HG03521 (cell line): ENCODE measurements around the gene SERINC3.

Experiments used
- ATAC-seq: cut with Tn5 transposase; IDR thresholded peaks from one replicate; pipeline ENCODE4 v1.9.1; 2021; ENCODE audit warnings: mild to moderate bottlenecking, moderate library complexity; ENCODE audit not compliant: unreplicated experiment

Gene SERINC3

GRCh38 chr20:44467289-44467883 lies 54.5 kb downstream of the SERINC3 start:
- no peak for ATAC-seq

DNA sequence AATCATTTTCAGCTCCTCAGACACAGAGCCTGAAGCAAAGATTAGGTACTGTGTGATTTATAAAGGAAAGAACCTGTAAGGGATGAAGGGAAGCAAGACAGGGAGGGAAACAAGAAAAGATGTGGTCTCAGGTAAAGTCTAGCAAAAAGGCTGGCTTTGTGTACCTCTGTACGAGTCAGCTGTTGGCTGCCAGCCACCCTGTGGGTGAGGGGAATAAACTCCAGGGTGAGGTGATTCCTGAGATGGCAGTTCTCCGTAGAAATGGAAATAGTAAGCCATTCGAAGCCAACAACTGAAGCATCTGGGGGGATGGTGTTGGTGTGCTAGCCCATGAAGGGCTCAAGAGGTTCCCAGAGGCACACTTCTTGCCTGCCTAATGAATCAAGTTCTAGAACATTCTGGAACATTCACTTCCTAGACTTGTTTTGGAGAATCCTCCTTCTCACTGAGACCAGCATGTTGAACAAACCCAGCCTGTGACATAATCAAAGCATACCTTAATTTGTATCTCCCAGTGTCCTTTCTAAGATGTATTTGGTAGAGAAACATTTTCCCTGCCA lies 56.8 kb downstream of the SERINC3 start:
- no peak for ATAC-seq

GRCh38 chr20:44464514-44464913 lies 57.4 kb downstream of the SERINC3 start:
- no peak for ATAC-seq

GRCh38 chr20:44463466-44463865 lies 58.4 kb downstream of the SERINC3 start:
- ATAC-seq: no peak

DNA sequence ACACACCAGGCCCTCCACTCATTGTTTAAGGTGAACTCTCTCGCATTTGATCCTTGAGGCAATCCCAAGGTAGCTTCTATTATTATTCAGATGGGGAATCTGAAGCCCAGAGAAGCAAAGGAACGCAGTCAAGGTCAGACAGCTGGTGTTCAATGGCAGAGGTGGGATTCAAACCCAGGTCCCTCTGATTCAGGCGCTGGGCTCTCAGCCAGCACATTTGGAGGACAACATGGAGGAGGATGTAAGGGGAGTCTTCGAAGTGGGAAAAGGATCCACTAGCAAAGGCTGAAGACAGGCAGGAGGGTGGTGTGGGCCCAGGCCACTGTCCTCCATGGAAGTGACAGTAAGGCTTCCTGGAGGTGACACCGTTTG lies 60.1 kb downstream of the SERINC3 start:
- ATAC-seq: no peak

GRCh38 chr20:44461142-44461802 lies 60.6 kb downstream of the SERINC3 start:
- no peak for ATAC-seq

- no peak for ATAC-seq
These were observed 61.1 kb downstream of the SERINC3 start for GRCh38 chr20:44460795-44461141.

- no peak for ATAC-seq
These were observed 62.6 kb downstream of the SERINC3 start for GRCh38 chr20:44459271-44459670.

- ATAC-seq: no peak
These were observed 64.9 kb downstream of the SERINC3 start for GRCh38 chr20:44457016-44457415.

DNA sequence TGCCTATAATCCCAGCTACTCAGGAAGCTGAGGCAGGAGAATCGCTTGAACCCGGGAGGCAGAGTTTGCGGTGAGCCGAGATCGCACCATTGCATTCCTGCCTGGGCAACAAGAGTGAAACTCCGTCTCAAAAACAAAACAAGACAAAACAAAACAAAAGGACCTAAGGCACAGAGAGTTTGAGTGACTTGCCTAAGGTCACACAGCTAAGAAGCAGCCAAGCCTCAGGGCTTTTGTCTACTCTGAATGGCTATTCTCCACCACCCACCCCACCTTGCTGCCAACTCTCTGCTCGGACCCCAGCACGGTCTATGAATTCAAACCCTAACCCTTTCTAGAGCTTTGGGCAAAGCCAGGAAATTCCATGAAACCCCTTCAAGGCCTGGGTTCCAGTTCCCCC lies 65.3 kb downstream of the SERINC3 start:
- ATAC-seq: no peak

DNA sequence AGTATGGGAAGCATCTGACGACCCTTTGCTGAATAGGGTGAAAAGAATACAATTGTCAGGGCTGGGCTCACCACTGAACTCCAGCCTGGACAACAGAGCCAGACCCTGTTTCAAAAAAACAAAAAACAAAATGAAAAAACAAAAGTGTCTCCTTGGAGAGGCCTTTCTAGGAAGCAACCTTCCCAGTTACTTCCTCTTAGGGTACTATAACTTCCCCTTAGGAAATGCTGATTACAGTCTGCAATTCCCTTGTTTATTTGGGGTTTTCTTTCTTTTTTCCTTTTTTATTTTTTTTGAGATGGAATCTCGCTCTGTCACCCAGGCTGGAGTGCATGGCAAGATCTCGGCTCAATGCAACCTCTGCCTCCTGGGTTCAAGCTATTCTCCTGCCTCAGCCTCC lies 66.7 kb downstream of the SERINC3 start:
- ATAC-seq: no peak

DNA sequence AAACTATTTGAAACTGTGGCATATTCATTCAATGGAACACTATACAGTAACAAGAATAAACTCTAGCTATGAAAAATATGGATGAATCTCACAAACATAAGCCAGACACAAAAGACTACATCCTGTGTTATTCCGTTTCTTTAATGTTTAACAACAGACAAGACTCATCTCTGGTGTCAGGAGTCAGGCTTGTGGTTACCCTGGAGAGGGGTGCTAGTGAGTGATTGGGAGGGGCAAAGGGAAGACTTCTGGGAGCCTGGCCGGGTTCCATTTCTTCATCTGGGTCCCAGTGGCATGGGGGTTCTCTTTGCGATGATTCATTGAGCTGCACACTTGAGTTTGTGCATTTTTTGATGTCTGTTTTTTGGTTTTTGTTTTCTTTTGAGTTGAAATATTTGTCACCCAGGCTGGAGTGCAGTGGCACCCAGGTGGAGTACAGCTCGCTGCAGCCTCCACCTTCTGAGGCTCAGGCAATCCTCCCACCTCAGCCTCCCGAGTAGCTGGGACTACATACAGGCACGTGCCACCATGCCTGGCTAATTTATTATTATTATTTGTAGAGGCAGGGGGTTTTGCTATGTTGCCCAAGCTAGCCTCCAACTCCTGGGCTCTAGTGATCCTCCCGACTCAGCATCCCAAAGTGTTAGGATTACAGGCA lies 67.4 kb downstream of the SERINC3 start:
- no peak for ATAC-seq

- no peak for ATAC-seq
These were observed 70.9 kb downstream of the SERINC3 start for GRCh38 chr20:44450903-44451450.

- no peak for ATAC-seq
These were observed 71.5 kb downstream of the SERINC3 start for GRCh38 chr20:44450281-44450889.

- ATAC-seq: no peak
These were observed 72.0 kb downstream of the SERINC3 start for GRCh38 chr20:44449864-44450263.

DNA sequence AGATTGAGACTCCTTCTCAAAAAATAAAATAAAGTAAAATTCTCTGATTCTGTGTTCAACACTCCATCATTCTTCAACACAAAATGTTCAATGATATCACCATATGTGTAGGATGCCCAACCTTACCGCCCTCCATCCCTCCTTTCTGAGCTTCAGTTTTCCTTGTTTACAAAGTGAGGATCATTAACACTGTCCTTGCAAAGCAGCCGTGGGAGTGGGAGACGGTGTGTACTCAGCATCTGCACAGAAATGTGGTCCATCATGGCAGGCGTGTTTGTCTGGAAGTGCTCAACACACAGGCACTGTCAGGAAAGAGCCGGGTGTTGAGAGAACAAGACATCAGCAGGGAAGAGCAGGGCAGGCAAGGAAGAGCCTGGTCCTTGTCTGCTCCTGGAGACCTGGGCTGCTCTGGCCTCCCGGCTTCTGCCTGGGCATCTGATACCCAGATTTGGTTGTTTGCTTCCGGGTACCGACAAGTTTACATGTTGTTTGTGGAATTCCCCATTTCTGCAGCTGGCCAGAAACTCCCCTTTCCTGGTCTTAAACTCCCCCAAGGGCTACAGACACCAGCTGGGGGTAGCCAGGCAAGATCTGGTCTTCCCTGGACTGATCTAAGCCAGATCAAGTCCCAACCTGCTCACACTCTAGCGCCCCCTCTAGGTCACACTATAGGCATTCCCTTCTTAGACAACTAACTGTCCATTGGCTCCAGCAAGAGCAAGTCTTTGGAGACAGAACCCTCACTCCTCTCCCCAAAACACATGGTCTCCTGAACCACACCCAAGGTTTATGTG lies 72.9 kb downstream of the SERINC3 start:
- ATAC-seq: no peak

DNA sequence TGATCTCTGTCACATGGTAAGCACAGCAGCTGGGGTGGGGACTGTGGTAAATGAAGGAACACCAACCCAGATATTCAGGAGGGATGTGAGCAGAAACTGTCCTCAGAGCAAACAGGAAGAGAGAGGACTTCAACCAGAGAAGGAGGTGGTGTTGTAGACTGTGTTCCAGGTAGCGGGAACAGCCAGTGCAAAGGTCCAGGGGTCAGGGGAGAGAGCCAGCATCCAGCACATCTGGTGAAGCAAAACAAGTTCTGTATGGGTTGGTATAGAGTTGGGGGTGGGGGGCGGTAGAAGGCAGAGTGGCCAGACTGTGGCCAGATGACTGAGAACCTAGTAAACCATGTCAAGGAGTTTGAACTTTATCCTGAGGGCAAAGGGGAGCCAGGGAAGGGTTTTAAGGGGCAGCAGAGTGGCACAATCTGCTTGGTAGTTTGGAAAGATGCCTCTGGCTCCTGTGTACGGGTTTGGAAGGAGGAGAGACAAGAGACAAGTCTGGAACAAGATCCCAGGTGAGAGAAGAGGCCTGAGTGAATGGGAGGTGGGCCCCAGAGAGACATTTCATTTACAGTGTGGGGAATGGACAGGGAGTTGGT lies 73.9 kb downstream of the SERINC3 start:
- ATAC-seq: no peak
